ENCODE data around the gene GATAD1.

The GATAD1 gene

DNA sequence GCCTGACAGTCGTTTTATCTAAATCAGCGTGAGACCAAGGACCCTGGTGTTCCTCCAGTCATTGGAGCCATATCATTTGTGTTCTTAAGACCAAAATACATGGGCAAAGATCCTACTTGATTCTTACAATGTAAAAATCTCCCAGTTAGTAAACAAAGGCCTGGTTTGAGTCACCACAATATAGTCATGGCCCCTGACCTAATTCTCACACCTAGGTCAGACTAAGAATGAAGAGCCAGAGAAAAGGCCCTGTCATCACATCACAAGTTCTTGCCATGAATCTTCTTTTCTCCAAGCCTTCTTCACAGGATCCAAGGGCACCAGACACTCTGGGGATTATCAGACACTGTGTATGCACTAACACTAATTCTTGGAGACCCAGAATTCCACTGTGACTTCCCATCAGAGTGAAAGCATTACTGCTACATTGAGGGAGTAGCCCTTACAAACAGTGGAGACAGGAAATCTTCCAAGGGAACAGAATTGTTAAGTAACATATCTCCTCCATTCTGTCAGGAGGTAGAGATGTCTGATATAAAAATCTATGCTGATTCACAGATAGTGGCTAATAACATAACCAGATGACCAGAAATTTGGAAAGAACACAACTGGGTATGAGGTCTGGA, 38.1 kb downstream of the GATAD1 start:
- no peak for DNase-seq

- DNase-seq = no peak
These were observed 38.7 kb downstream of the GATAD1 start for GRCh38 chr7:92485974-92486373.

DNA sequence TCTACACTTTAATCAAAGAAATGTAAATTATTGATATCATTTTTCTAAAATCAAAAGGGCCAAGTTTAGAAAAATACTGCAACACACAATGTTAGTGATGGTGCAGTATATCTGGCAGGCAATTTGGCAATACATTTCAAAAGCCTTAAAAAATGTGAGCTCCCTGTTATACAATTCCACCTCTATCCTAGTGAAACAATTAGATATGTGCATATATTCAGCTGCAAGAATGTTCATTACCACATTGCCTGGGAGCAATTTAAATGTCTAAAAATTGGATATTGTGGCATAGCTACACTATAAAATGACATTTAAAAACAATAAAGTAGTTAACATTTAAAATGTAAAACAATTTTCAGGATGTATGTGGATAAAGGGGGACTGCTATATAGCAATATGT, 40.5 kb downstream of the GATAD1 start:
- no peak for DNase-seq

DNA sequence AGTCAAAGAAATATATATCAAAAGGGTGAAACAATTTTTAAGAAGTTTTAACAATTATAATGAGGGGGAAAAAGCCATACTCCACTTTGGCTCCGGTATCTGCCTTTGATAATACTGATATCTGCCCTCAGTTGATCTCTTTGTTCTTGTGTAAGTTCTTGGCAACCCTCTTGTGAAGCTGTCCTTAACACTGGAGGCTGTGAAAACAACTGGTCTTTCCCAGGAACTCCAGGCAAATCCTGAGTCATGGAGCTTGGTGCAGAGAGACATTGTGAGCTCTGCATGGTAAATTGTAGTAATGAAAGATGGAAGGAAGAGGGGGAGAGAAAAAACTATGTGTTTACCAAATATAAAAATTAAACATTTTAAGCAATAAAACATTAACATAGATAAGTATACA, 42.4 kb downstream of the GATAD1 start:
- DNase-seq = no peak

- peak; percentile 3 for DNase-seq
These were observed 49.6 kb downstream of the GATAD1 start for GRCh38 chr7:92496876-92497275.

DNA sequence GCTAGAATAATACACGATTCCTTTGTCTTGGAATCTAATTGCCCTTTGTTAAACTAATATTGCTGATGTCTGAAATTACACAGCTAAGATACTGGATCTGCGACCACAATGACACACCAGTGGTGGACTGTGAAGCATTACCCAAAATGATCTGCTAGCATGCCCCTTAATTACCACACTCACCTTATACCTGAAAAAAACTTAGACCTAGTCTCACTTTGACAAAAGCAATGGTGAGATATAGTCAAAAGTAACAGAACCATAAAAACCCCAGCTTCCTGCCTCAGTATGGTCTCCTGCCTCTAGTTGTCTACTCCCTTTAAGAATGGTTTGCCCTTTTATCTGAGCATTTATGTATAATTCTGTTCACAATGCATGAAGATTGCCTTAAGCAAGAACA, 51.3 kb downstream of the GATAD1 start:
- DNase-seq = no peak

DNA sequence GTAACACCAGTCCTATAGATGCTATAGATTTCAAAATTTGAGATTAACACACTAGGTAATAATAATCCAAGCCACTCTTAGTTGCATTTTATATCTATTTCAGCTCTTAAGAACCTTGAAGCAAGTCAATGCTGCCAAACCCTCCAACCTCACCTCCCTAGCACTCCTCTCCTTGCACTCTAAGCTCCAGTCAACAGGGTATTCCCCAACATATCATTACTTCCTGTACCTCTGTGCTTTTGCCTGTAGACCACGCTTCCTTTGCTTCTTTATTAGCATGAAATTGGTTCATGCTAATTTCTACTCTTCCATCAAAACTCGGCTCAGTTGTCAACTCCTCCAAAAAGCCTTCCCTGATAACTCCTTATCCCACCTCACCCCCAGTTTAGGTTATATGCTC, 56.5 kb downstream of the GATAD1 start:
- no peak for DNase-seq

DNA sequence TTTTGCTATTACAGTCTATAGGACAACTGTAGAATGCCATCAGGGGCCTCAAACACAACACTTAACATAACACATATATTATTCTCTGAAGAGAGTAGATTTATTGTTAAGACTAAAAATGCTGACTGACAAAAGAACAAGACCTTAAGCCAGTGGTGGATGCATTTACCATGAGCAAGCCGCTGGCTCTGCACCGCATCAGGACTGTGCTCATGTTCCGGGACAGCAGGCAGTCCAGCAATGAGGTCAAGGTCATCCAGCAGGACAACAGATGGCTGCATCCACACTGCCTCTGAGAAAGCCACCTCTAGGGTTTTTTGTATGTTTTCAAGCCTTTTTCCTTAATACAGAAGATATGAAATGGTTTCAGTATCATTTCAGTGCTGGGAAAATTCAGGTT, 57.3 kb downstream of the GATAD1 start:
- DNase-seq = no peak

DNA sequence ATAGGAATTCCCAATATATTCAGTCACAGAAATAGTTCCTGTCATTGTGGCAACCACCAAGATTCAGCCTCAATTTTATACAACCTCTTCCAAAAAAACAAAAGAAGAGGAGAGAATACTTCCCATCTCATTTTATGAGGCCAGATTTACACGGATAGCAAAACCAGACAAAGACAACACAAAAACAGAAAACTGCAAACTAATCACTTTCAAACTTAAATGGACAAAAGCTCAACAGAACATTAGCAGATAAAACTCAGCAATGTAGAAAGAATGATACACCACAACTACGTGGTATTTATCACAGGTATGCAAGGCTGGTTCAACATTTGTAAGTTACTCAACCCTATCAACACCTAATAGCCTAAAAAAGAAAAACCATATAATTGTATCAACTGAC, 59.1 kb downstream of the GATAD1 start:
- DNase-seq = no peak

GRCh38 chr7:92508946-92509345, 61.7 kb downstream of the GATAD1 start:
- DNase-seq = no peak
